Measurements from ENCODE around the gene FITM1.

Gene FITM1

DNA sequence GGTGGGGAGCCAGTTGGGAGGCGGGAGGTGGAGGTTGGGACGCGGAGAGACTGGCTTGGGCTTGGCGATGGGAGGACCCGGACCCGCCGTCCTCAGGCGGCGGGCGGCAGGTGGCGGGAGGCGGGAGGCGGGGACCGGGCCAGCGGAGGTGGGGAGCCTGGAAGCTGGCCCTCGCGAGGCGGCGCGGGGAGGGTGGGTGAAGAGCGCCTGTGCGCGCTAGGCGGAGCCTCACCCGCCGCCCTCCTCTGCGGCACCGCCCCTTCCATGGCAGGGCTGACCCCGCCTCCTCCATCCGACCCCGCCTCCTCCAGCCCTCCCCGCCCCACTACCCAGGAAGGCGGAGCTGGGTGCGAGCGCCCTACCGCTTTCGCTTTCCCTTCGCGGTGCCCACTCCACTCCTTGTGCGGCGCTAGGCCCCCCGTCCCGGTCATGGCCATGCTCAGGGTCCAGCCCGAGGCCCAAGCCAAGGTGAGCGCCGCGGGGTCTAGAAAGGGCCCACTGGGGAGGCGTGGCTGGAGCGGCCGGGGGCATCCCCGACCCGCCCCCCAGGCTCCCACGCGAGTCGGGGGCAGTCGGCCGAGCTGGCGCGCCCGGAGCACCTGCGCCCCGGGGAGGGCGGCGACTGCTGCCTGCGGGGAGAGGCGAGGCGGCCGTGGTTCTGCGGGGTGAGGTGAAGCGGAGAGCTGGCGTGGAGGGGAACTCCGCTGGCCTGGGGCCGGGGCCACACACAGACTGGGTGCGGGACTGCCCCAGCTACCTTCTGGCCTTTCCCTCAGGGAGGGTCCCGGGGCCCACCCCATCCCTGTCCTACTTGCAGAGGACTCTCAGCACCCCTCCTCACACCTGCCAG is 5.6 kb downstream of the FITM1 start, which contains the start of gene PSME1:
TSS of gene PSME1 (plus strand) at position 361 of the 850 bp plus-strand sequence. CDS start at position 430, 69 bp downstream.
- POLR2A ChIA-PET = interaction anchor here (1.0 to 2.4 kb wide), 11 partner anchors 8 to 106 kb away, joined by 3 to 28 read pairs (median 5); partner anchors contain the start of genes CHMP4A, DCAF11, IRF9 and NRL
- DNase-seq (ENCODE audit: extremely low spot score) = peak; percentile 97

DNA sequence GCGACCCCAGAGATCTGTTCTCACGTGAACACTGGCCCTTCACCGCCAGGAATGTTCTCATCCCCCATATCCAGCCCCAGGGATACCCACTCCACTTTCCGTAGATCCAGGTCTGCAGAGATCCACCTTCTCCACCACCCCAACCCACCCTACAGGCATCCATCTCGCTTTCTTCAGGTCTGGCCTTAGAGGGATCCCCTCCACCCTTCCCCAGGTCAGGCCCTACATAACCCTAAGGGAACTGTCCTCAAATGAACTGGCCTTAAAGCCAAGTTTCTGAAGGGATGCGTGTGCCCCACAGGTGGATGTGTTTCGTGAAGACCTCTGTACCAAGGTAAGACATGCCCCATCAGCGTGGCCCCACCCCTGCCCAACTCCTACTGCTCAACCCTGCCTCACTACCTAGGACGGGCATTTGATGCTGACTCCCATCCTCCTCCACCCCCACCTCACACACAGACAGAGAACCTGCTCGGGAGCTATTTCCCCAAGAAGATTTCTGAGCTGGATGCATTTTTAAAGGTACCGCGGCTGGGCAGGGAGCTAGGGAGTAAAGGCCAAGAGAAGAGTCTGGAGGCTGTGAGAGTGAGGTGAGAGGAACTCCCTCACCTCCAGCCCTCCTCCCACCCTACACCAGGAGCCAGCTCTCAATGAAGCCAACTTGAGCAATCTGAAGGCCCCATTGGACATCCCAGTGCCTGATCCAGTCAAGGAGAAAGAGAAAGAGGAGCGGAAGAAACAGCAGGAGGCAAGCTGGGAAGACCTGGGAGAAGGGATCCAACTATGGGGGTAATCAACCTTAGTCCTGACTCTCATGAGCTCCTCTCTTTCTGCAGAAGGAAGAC is 6.4 kb downstream of the FITM1 start:
- TF ChIP-seq, protein P1, sequence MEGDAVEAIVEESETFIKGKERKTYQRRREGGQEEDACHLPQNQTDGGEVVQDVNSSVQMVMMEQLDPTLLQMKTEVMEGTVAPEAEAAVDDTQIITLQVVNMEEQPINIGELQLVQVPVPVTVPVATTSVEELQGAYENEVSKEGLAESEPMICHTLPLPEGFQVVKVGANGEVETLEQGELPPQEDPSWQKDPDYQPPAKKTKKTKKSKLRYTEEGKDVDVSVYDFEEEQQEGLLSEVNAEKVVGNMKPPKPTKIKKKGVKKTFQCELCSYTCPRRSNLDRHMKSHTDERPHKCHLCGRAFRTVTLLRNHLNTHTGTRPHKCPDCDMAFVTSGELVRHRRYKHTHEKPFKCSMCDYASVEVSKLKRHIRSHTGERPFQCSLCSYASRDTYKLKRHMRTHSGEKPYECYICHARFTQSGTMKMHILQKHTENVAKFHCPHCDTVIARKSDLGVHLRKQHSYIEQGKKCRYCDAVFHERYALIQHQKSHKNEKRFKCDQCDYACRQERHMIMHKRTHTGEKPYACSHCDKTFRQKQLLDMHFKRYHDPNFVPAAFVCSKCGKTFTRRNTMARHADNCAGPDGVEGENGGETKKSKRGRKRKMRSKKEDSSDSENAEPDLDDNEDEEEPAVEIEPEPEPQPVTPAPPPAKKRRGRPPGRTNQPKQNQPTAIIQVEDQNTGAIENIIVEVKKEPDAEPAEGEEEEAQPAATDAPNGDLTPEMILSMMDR (IDR thresholded peaks at IDR 0.05; ENCODE audit: control extremely low read depth, extremely low read depth, low read depth, missing control alignments) = no peak
- CTCF ChIA-PET = interaction anchor here (0.7 to 4.9 kb wide), 11 partner anchors 9 to 29 kb away, joined by 3 to 37 read pairs (median 6); partner anchors contain the start of genes DCAF11, IRF9, NRL and PSME2

More for the DNA sequence above, 5.6 kb downstream of the FITM1 start, which contains the start of gene PSME1:
- CTCF ChIA-PET = interaction anchor here (0.7 to 4.9 kb wide), 10 partner anchors 10 to 77 kb away, joined by 3 to 37 read pairs (median 6); partner anchors contain the start of genes CHMP4A, DCAF11, IRF9 and NRL
- TF ChIP-seq, protein P1 (IDR thresholded peaks at IDR 0.05; ENCODE audit: control extremely low read depth, extremely low read depth, low read depth, missing control alignments) = no peak

DNA sequence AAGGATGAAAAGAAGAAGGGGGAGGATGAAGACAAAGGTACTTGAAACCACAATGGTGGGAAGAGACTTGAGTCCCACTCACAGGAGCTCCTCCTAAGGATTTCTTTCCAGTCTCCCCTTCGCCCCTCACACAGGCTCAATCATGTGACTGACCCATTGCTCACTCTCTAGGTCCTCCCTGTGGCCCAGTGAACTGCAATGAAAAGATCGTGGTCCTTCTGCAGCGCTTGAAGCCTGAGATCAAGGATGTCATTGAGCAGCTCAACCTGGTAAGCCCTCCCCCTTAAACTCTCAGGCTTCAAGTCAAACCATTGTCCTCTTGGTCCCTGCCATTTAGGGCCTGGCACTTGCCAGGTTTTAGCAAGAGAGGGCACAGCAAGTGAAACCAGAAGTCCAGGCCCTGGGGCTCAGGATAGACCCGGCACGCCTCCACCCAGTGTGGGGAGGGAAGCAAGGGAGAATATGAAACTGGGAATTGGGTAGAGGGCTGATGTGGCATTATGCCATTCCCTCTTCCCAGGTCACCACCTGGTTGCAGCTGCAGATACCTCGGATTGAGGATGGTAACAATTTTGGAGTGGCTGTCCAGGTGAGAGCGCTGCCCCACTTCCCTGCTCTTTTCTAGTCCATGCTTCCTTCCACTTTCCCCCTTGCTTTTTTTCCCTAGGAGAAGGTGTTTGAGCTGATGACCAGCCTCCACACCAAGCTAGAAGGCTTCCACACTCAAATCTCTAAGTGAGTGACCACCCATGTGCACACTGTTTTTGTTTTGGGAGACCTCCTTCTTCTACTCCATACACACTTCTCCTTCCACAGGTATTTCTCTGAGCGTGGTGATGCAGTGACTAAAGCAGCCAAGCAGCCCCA is 7.3 kb downstream of the FITM1 start:
- TF ChIP-seq, protein P1 (IDR thresholded peaks at IDR 0.05; ENCODE audit: control extremely low read depth, extremely low read depth, low read depth, missing control alignments) = no peak
- ChIA-PET POLR2A (interaction anchor here (0.6 to 2.4 kb wide), 5 partner anchors 9 to 33 kb away, joined by 3 to 28 read pairs (median 3); partner anchors contain the start of genes DCAF11 and NRL), CTCF (interaction anchor here (0.7 to 4.9 kb wide), 12 partner anchors 8 to 79 kb away, joined by 3 to 37 read pairs (median 4); partner anchors contain the start of genes DCAF11, IRF9, NRL and PSME2)
- DNase-seq (ENCODE audit: extremely low spot score) = no peak

More for the DNA sequence above, 6.4 kb downstream of the FITM1 start:
- POLR2A ChIA-PET = interaction anchor here (0.7 to 2.4 kb wide), 7 partner anchors 10 to 42 kb away, joined by 3 to 28 read pairs (median 5); partner anchors contain the start of genes DCAF11, IRF9, NRL and PSME2
- DNase-seq (ENCODE audit: extremely low spot score) = no peak

DNA sequence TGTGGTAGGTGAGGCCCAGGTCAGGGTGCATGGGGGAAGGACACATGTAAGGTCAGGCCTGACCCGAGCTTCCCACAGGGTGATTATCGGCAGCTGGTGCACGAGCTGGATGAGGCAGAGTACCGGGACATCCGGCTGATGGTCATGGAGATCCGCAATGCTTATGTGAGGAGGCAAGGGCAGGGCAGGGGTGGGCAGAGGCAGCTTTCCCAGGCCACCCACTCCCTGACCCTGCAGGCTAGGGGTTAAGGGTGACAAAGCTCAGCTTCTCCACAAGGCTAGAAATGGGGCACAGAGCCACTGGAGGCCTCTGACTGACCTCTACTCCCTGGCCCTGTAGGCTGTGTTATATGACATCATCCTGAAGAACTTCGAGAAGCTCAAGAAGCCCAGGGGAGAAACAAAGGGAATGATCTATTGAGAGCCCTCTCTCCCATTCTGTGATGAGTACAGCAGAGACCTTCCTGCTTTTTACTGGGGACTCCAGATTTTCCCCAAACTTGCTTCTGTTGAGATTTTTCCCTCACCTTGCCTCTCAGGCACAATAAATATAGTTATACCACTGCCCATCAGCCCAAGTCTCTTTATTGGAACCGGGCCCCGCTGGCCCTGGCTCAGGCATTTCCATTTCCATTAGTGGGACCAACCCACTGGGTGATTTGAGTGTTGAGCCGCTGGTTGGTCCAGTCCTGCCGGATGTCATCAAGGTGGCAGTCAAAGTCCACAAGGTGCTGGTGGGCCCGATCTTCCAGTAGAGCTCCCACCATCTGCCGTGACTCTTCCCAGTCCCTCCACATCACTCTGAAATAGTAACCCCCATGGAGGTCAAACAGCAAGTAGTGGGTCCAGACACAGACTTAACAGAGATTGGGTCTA is 8.2 kb downstream of the FITM1 start:
- ChIA-PET CTCF (interaction anchor here (0.9 to 3.7 kb wide), 8 partner anchors 8 to 80 kb away, joined by 3 to 18 read pairs (median 4); partner anchors contain the start of genes DCAF11, IRF9, NRL and PSME2), POLR2A (interaction anchor here (0.6 to 2.0 kb wide), 3 partner anchors 12 to 32 kb away, joined by 3 to 7 read pairs (median 4); partner anchors contain the start of genes DCAF11 and NRL)
- TF ChIP-seq, protein P1 (IDR thresholded peaks at IDR 0.05; ENCODE audit: control extremely low read depth, extremely low read depth, low read depth, missing control alignments) = no peak
- DNase-seq (ENCODE audit: extremely low spot score) = no peak
